Left hindlimb (tissue), 1 donor: ENCODE results near the gene DEFB113.
"Not testable (repeated sequence)": the region's sequence is repeated elsewhere in the genome, so short reads cannot be mapped to it uniquely, and the experiment has no call there.

Experiments used
- DNase-seq: peaks from one replicate; pipeline ENCODE4 v3.0.0-alpha.2; 2018

Gene DEFB113, protein sequence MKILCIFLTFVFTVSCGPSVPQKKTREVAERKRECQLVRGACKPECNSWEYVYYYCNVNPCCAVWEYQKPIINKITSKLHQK

DNA sequence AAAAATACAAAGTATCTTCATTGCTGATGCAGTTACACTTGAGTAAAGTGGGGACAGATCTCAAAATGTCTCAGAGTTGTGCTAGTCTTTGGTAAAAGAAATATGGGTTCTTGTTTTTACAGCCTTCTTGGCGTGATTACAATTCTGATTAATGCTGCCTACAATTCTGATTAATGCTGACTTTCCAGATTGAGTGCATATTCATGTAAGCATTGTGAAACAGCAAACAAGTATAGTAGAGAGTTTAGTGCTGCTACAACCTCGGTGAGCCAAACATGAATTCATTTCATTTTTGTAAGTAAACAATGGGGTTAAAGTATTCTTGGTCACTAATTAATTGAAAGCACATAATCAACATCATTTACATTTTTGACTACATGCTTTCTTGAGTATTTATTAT lies at the start of gene DEFB113:
DEFB113 (minus strand) TSS at position 21 of the 400 bp plus-strand sequence; CDS start at position 21, 0 bp downstream.
- DNase-seq: no peak

DNA sequence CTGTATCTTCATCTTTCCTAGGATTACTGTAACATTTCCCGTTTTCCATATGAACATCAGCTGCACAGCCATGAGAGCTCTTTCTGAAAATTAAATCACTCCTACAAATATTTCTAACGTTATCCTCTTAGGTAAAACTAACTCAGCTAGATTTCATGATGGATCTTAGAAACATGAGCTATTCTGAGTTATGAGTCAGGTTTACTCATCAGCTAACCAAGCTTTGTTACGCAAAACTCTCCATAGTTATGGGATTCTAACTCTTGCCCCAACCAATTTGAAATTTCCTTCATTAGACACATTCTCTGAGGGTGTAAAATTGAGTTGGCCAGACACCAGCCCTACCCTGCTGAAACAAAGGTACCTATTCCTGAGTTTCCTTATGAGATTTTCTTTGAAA lies 38.4 kb upstream of the DEFB113 start:
- DNase-seq: no peak

DNA sequence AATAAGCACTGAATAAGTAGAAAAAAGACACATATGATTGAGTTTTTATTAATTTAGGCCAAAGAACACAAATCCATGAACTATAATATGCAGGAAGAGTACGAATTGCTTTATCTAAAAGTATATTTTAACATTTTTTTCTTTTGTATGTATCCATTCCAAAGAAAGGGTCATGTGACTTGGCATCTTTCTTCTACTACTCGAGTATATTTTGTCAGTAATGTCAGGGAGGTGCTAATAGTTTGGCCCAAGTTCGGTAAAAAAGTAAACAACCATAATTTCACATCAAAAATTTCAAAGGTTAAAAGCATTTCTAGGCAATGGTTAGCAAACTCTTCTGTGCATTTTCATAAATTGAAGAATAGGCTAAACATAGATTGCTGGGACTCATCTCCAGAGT lies 33.7 kb upstream of the DEFB113 start:
- DNase-seq: no peak

DNA sequence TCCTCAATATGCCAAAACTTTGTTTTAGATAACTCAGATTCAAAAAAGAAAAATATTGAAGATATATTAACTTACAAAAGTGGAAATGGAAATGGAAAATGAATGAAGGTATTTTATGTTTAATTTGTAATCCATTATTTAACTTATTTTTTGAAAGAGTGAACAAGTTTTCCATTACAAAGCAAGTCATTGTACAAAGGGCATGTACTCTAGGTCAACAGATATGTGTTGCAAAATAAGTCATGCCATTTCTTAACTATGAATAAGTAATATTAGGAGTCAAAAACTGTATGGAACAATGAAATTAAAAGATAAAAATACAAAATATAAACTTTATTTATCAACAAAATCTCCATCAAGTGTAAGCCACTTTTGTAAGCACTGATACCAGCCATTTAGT lies 25.9 kb upstream of the DEFB113 start:
- DNase-seq: no peak

DNA sequence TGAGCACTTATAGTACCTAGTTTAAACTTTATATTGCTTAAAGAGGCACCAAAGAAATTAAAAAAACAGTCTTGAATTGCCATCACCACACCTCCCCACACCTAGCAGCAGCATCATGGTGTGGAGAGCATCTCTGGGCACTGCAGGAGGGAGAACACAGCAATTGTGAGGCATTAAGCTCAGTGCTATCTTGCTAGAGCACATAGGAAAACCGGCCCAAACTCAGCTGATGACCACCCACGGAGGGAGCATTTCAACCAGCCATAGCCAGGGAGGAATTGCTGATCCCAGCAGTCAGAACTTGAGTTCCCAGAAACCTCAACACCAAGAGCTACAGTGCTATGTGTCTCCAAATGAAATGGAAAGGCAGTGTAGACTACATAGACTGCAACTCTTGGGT lies 19.5 kb upstream of the DEFB113 start:
- no peak for DNase-seq

DNA sequence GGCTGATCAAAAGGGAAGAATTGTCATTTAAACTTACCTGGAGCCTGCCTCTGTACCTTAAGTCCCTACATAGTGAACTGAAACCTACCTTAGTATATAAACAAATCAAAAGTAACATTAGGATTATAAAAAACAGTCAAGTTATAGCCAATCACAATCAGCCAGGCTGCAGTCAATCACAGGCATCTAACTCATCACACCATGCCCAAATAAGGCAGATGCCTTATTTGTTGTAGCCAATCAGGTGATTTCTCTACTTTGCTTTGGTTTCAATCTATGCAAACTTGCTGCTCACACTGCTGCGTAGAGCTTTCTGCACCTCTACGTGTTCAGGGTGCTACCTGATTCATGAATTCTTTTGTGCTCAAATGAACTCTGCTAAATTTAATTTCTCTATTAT lies 18.3 kb upstream of the DEFB113 start:
- DNase-seq: no peak

DNA sequence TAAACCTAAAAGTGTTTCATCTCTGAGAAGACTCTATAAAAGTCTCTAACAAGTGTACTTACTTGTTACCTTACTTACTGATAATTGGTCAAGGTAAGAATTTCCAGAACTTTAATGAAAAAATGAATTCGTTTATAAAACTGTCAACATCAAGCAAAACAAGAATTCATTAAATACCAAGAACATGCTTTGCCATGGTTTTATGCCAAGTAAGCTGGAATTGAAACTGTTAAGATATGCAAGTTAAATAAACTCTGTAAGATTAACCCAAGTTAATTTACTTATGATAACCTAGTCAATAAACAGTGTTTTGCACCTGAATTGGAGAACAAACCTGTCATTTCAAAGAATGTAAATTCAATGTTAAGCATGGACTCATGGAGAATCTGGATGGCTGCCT lies 17.1 kb upstream of the DEFB113 start:
- DNase-seq: no peak

DNA sequence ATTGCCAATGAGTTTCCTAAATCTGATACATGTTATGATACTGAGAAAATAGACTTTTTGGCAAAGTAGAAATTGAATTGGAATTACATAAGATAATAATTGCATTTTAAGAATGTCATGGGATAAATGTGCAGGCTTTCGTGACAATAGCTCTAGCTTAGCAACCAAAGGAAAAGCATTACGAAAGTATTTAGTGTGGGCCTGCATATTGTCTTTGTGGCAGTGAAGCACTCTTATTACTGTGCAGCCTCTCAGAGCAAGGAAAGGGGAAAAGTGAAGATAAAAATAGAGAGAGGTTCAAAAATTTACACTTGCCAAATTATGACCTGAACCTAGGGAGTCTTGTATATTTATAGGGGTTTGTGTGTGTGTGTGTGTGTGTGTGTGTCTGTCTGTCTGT lies 12.6 kb upstream of the DEFB113 start:
- no peak for DNase-seq

DNA sequence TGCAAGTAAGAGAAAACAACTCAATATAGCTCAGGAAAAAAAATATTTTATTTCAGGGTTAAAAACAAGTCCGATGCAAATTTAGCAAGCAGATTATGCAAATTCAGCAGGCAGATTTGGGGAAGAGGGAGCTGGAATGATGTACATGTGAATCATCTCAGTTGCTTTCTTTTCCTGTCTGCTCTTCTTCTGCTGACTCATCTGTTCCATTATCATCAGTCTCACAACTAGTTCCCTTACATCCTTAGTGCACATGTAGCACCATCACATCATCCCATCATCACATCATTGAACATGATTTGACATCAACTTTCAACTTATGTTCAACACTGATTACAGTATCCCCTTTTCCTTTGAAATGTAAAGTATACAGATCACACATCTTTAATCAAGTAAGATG lies 11.5 kb upstream of the DEFB113 start:
- no peak for DNase-seq

DNA sequence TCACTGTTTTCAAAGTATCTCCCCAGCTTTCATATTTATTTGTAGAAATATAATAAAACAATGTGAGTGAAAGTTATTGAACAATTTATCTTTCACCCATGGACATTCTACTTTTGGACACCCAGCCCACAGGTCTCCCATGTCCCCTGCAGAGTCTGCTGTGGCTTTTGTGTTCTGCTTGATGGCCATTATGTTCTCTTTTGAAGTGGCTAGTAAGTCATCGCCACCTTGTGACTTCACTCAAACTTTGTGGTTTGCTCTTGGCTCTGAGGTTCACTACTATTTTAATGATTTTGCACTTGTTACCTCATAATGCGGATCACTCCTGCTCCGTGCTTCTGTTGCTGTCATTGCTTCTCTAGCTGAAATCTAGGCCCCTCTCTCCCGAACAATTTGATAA lies 10.2 kb upstream of the DEFB113 start:
- no peak for DNase-seq

DNA sequence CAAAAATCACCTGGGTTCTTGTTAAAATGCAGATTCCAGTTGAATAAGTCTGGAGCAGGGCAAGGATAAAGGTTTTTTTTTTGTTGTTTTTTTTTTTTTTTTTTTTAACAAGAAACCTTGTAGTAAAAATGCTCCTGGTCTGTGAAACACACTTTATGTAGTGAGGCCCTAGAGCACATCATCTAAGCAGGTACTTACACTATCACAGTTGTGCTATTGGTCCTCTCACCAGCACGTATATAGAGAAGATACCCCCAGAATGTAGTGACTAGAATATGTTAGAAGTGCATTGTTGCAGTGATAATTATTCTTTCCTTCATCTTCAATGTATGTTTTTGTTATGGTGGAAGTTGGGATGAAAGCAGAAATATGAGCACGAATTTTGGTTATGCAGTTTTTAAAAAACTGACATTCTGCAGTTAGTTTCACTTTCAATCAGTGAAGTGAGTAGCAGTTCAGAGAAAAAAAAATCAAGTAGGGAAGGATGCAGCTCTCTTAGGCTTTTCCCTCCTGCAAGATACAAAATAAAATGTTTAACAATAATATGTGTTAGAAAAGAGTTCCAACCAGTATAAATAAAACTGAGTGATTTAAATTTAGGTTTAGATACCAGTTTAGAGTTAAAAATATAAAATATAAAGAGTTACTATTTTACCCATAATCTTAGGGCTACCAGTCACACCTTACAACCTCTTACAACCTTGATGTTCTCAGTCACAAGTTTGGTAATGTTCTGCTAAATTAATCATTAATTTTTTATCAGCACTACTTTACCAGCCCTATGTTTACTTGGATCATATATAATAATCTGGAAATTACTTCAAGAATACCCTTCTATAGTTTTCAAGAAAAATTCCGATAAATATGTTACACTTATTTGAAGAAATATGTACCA lies 9.2 kb upstream of the DEFB113 start:
- no peak for DNase-seq

DNA sequence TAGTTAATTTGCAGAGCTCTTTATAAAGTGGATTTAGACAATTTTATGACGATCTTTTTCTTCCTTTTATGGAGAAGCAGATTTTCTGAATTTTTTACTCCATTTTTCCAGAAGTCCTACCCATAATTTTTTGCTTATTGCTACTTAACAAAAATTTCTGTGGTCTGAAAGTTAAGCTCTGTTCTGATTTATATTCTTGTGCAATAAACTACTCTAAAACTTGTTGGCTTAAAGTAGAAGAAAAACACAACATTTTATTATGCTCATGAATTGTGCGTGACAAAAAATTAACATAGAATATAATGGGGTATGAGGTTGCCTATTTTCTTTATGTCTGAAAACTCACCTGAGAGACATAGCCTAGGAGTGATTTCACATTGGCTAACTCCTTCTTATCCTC lies 2.6 kb downstream of the DEFB113 start:
- DNase-seq: no peak

DNA sequence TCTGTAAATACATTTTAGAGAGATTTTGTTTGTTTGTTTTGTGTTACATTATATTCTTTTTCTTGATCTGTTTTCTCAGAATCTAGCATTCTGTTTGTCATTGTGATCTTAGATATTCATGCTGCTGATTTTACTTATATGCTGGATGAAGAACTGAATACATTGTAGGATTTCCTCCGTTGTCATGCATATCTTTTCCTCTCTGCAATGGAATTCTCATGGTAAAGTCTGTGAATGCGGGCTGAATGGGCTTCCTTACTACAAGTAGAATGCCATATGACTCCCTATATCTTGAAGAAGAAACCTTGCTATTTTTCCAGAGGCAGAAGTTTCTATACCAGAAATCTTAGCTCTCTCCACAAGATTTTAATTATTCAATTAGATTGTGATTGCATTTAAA lies 3.1 kb downstream of the DEFB113 start:
- no peak for DNase-seq

DNA sequence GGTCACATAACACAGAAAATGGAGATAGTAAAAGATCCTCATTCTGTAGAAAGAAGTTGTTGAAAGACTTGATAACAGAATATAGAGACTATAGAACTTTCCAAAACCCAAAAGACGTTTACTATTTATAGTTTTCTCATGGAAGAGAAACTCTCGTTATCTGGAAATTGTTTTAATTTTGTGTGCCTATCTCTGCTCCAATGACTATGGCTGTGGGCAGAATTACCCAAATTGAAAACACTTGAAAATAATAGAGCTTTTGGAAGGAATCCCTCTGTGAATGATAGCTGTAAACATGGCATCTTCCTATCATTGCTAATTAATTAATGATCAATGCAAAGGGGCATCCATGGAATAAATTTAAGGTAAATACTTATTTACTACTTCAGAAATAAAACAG lies 5.4 kb downstream of the DEFB113 start, which contains the start of gene DEFB114:
DEFB114 (minus strand) TSS at position 101 of the 400 bp plus-strand sequence; CDS start at position 42, 59 bp downstream.
- no peak for DNase-seq

DNA sequence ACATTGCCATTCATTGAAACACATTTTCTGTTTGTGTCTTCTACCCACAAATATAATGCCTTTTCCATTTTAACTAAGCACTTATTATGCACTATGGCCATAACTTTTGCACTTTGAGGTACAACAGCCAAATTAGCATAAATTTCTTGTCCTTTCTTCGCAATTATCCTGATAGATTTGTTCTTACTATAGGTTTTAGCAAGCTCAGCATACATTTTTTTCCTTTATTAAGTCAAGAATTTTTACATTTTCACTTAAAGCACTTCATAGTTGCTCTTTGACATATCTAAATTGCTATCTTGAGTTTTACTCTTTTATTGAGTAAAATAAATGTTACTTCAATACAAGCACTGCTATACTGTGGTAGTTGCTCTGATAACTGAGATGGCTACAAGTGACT lies 11.2 kb downstream of the DEFB113 start:
- DNase-seq: no peak

DNA sequence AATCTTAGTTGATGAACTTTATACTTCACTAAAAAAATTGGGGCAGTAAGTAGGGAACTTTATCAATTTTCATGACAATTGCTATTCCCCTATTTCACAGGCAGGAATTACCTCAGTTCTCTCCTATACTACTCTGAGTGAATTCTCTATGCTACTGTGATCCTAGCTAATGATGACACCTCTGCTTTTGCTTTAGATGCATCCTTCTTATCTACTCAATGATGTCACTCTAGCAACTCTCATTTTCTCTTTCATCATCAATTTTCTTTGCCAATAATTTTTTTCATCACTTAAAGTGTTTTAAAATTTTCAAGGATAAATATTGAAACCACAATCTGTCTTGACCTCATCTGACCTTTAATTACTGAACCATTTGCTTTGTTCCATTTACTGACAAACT lies 13.6 kb downstream of the DEFB113 start:
- no peak for DNase-seq

DNA sequence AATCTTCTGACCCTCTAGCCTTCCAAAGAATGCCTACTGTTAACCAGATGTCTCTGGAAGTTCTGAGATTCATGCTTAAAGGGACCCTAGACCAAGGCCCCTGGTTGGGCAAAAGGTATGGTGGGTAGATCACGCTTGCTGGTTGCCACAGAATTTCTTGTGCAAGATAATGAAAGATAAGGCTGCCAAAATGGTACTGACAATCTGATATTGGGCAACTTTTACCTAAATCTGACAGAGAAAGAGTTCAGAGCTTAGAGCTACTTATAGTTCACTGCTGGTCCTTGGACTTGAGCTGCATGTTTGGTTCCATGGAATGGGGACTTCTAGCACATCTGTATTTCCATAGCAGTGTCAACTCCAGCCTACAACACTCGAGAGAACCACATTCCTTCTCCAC lies 17.5 kb downstream of the DEFB113 start:
- no peak for DNase-seq

DNA sequence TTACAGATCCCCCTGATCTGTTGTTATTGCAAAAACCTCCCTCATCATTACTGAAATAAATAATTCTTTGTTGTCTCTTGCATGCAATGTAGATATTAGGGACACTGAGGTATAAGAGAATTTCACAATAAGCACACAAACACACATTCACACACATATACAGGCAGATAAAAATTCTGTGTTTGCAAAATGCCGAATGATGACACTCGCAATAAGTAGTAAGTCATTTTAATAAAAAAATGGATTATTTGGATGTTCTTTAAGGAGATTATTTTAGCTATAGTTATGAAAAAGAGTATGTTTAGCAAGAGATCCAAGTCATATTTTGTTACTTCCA lies 19.0 kb downstream of the DEFB113 start:
- no peak for DNase-seq

DNA sequence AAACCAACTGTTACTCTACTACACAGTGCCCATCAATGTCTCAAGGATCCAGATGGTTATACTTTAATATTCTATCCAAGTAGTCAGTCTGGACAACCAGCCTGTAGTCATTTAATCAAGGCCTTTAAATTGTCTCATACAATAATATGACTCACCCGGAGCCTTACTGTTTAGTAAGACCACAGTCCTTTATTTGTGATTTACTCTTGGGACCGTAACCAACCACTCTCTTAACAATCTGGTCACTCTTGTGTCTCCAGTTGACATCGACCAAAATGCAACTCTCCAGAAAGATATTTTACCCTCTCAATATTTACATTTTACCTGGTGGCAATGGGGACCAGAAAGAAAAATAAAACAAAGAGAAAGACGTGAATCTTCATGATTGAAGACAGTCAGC lies 20.4 kb downstream of the DEFB113 start:
- no peak for DNase-seq

DNA sequence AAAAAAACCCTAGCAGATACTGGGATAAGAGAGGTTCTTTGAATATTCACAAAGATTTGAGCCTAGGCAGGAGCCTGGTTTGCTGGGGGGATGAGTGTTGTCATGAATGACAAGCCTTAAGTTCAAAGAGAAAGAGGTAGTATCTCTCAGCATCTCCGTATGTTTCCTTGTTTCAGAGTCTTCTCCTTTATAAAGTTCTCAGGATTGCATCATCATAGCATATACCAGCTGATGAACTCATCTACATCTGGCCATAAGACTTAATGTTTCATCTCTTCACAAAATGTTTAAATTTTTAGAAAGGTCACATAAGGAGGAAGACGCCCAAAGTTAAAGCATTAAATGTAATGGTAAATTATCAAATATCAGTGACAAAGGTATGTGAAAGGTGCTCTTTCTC lies 22.6 kb downstream of the DEFB113 start:
- no peak for DNase-seq

DNA sequence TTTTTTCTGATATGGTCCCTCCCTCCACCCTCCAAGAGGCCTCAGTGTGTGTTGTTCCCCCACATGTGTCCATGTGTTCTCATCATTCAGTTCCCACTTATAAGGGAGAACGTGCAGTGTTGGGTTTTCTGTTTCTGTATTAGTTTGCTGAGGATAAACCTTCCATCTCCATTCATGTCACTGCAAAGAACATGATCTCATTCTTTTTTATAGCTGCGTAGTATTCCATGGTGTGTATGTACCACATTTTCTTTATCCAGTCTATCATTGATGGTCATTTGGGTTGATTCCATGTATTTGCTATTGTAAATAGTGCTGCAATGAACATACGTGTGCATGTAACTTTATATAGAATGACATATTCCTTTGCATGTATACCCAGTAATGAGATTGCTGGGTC lies 25.4 kb downstream of the DEFB113 start:
- not testable (repeated sequence) for DNase-seq

DNA sequence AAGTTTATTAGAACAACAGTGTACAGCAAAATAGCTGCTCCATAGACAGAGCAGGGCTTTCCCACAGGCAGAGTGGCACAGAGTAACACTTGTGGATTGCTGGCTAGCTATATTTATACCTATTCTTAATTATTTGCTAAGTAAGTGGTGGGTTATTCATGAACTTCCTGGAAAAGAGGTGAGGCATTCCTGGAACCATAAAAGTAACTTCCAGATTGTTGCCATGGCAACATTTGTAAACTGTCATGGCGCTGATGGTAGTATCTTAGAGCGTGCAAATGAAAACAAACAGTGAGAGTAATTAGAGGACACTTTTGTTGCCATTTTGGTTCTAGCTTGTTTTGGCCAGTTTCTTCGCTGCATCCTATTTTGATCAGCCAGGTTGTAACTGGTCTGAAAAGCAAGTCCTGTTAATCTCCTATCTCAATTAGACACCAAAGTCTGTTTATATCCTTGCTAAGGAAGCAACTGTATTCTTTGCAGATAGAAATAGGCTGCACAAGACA lies 29.4 kb downstream of the DEFB113 start:
- DNase-seq: no peak

DNA sequence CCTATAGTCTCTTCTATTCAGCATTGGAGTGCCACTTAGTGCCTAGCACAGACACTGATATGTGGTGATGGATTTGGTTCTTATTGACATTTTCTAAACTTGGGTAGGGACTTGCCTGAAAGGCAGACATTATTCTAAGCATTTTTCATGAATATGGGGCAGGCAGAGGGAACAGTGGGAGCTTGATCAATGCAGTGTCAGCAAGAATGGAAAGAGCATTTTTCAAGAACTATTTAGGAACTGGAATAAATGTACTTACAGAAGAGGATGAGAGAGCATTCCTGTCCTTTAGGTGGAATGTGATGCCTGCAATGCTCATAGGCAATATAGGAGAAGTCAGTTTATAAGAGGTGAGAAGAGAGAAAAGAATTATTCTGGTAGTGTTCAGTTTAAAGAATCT lies 31.6 kb downstream of the DEFB113 start:
- DNase-seq: no peak

DNA sequence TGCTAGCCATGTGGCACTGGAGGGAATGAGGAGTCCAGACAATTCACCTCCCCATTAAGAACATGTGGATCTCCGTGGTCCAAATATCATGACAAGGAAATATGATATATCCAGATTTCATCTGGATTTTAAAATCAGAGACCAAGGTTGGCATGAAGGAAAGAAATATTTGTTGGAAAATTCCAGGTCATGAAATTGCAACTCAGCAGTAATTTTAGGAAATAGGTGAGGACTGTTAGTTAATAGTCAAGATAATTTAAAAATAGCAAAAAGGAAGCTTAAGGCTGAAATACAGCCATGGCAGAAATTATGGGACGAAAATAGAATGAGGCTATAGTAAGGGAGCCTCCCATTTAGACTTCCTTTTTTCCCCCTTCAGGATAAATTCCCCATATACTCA lies 32.4 kb downstream of the DEFB113 start:
- DNase-seq: no peak

DNA sequence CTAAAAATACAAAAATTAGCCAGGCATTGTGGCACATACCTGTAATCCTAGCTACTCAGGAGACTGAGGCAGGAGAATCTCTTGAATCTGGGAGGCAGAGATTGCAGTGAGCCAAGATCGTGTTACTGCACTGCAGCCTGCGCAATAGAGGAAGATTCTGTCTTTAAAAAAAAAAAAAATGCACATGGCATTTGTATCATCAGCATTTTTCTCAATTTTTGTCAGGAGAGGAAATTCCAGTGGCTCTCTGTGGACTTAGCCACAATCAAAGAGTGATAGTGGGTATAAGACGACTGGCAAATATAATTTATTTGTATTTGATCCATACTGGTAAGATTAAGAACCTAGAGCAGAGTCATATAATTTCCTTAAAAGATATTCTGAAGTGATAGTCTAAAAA lies 34.0 kb downstream of the DEFB113 start:
- no peak for DNase-seq
